SH-SY5Y (cell line): ENCODE data around the gene VAMP2.

Source experiments
- GATA2 ChIP-seq: IDR thresholded peaks from 2 replicates; pipeline ENCODE4 v1.6.1; 2011; ENCODE audit warnings: mild to moderate bottlenecking, low read depth, low read length
- GATA3 ChIP-seq: IDR thresholded peaks from 2 replicates; pipeline ENCODE4 v1.6.1; 2011; ENCODE audit warnings: low read depth, mild to moderate bottlenecking, low read length, moderate library complexity

DNA sequence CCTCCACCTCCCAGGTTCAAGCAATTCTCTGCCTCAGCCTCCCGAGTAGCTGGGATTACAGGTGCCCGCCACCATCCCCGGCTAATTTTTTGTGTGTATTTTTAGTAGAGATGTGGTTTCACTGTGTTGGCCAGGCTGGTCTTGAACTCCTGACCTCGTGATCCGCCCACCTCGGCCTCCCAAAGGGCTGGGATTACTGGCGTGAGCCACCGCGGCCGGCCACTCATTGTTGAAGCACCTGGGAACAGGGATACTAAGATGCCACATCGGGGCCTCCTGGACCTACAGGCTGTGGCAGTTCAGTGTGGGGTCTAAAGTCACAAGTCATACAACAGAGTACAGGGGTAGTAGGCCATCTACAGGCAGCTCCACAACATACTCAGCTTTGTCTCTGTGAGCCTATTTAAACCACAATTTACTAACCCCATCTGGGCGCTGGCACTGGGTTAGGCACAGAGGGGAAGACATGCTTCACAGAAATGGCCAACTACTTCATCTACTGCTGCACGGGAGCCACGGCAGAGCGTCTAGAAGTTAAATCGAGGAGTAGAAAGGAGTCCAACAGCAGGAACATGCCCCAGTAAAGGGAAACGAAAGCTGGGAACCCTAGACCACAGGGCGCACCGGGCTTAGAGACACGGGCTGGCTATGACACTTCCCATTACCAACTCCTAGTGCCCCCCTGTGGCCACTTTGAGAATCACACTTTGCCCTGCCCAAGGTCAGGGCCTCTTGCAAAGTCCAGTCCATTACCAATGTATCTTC, 4.3 kb downstream of the VAMP2 start:
- TF ChIP-seq GATA2 (no peak), GATA3 (no peak)
